ENCODE measurements around the gene RAB3GAP1.
"Not testable (repeated sequence)": the region's sequence is repeated elsewhere in the genome, so short reads cannot be mapped to it uniquely, and the experiment has no call there.

Gene RAB3GAP1

DNA sequence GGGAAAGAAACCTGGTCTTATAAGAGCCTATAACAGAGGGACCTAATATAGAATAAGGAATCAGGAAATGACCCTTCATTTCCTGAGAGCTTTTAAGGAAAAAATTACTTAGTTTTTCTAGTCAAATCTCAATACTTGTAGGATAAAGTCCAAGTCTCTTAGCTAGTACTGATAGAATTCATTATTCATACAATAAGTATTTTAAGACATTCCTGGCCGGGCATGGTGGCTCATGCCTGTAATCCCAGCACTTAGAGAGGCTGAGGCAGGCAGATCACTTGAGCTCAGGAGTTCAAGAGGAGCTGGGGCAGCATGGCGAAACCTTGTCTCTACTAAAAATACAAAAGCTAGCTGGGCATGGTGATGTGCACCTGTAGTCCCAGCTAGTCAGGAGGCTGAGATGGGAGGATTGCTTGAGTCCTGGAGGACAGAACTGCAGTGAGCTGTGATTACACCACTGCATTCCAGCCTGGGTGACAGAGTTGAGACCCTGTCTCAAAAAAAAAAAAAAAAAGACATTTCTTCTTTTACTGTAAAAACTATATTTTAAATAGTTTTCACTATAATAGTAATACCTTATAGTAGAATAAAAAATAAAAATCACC, 3.2 kb downstream of the RAB3GAP1 start:
- no peak for DNase-seq (ENCODE audit: low spot score)

GRCh38 chr2:135056790-135057189, 4.7 kb downstream of the RAB3GAP1 start:
- no peak for DNase-seq (ENCODE audit: low spot score)

DNA sequence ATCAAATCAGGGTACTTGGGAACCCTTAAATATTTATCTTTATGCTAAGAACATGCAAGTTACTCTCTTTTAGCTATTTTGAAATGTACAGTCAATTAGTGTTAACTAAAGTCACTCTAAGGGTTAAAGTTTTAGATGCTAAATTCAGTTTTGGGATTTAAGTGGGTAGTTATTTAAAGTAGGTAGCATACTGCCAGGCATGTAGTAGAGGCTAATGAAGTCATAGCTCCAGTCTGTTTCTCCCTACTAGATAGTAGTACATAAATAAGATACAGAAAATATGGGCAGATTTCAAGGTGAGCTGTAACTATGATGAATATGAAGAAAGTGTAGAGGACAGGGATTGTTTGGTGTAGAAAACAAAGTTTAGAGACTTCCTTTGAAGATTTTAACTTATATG, 7.5 kb downstream of the RAB3GAP1 start:
- DNase-seq (ENCODE audit: low spot score): no peak

GRCh38 chr2:135063210-135063609, 11.1 kb downstream of the RAB3GAP1 start:
- no peak for DNase-seq (ENCODE audit: low spot score)

DNA sequence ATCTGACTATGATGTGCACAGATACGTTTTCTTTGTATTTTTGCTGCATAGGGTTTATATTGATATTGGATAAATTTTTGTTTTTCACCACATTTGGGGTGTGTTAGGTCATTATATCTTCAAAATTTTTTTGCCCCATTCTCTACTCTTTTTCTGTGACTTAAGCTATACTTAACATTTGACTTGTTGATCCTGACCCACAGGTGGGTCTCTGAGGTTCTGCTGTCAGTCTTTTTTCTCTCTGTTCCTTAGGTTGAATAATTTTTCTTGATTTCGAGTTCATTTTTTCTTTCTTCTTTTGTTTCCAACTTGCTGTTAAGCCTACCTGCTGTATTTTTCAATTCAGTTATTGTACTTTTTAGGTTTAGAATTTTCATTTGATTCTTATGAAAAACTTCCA, 12.1 kb downstream of the RAB3GAP1 start:
- DNase-seq (ENCODE audit: low spot score): no peak

GRCh38 chr2:135066710-135067109, 14.6 kb downstream of the RAB3GAP1 start:
- no peak for DNase-seq (ENCODE audit: low spot score)

GRCh38 chr2:135072125-135072997, 20.3 kb downstream of the RAB3GAP1 start:
- DNase-seq (ENCODE audit: low spot score): no peak

- no peak for DNase-seq (ENCODE audit: low spot score)
Measured at GRCh38 chr2:135074216-135074615, 22.1 kb downstream of the RAB3GAP1 start.

DNA sequence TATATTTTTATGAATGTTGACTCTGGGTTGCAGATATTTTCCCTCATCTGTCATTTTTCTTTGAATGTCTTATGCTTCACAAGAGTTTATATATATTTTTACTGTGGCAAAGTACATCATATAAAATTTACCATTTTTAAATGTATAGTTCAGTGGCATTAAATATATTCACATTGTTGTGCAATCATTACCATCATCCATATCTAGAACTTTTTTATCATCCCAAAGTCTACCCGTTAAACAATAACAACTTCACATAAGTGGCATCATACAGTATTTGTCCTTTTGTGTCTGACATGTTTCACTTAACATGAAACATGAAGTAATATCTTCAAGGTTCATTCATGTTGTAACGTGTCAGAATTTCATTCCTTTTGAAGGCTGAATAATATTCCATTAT, 24.5 kb downstream of the RAB3GAP1 start:
- DNase-seq (ENCODE audit: low spot score): no peak

- DNase-seq (ENCODE audit: low spot score): no peak
Measured at GRCh38 chr2:135078417-135078816, 26.3 kb downstream of the RAB3GAP1 start.

DNA sequence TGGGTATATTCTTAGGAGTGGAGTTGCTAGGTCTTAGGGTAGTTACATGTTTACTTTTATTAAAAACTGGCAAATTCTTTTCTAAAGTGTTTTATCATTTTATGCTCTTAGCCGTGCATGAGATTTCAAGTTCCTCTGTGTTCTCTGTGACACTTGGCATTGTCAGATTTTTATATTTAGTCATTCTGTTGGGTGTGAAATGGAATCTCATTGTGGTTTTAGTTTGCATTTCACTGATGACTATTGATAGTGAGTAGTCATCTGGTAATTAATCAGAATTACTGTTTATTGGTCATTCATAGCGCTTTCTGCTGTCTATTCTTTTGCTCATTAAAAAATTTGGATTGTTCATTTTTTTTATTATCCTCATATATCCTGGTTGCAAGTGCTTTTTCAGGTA, 34.1 kb downstream of the RAB3GAP1 start:
- no peak for DNase-seq (ENCODE audit: low spot score)

DNA sequence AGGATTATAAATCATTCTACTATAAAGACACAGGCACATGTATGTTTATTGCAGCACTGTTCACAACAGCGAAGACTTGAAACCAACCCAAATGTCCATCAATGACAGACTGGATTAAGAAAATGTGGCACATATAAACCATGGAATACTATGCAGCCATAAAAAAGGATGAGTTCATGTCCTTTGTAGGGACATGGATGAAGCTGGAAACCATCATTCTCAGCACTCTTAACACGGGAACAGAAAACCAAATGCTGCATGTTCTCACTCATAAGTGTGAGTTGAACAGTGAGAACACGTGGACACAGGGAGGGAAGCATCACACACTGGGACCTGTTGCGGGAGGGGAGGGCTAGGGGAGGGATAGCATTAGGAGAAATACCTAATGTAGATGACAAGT, 37.5 kb downstream of the RAB3GAP1 start:
- not testable (repeated sequence) for DNase-seq (ENCODE audit: low spot score)

DNA sequence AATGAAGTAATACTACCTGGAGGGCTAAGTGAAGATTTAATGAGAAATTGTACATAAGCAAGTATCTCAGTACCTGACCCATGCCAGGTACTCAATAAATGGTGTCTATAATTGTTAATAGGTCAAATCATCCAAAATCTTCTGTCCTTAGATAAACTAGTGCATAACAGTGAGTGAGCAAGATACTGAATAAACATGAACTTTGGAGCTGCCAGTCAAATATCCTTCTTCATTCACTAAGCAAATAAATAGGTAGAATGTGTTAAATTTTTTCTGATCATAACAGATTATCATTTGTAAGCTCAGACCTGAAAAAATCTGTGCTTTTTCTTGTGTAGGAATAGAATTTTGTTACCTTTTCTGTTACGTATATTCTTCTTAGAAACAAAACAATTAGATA, 39.6 kb downstream of the RAB3GAP1 start:
- DNase-seq (ENCODE audit: low spot score): no peak

- DNase-seq (ENCODE audit: low spot score): no peak
Measured at GRCh38 chr2:135093193-135093592, 41.1 kb downstream of the RAB3GAP1 start.

DNA sequence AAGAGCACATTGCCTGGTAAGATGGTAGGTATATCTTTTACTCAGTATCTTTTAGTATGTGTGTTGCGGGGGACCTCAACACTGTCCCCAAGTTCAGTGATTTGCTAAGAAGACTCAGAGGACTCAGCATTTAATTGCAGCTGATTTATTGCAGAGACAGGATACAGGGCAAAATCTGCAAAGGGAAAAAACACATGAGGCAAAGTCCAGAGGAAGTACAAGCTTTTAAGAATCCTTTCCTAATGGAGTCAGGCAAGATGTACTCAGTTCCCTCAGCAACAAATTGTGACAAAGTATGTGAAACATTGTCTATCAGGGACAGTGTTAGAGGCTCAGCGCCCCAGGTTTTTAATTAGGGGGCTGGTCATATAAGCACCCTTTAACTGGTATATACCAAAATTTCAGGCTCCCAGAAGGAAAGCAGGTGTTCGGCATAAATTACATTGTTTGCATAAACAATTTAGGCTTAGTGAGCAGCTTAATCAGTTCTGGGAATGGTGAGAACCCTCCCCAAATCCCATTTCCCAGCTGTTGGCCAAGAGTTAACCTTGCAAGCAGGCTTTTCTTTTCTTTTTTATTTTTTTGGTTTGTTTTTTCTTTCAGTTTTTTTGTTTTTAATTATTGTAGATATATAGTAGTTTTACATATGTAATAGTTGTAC, 41.7 kb downstream of the RAB3GAP1 start:
- no peak for DNase-seq (ENCODE audit: low spot score)

DNA sequence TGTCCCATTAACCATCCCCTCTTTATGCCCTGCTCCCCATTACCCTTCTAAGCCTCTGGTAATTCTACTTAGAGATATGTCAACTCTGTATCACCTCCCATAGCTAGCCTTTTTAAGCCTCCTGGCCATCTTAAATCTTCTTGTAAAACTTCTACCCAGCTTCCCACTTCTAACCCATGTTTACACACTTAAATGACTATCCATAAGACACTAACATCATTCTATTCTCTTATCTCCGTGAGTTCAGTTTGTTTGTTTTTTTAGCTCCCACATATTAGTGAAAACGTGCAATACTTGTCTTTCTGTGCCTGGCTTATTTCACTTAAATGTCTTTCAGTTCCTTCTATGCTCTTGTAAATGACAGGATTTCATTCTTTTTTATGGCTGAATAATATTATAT, 42.4 kb downstream of the RAB3GAP1 start:
- DNase-seq (ENCODE audit: low spot score): no peak

GRCh38 chr2:135095591-135095990, 43.5 kb downstream of the RAB3GAP1 start:
- DNase-seq (ENCODE audit: low spot score): no peak

DNA sequence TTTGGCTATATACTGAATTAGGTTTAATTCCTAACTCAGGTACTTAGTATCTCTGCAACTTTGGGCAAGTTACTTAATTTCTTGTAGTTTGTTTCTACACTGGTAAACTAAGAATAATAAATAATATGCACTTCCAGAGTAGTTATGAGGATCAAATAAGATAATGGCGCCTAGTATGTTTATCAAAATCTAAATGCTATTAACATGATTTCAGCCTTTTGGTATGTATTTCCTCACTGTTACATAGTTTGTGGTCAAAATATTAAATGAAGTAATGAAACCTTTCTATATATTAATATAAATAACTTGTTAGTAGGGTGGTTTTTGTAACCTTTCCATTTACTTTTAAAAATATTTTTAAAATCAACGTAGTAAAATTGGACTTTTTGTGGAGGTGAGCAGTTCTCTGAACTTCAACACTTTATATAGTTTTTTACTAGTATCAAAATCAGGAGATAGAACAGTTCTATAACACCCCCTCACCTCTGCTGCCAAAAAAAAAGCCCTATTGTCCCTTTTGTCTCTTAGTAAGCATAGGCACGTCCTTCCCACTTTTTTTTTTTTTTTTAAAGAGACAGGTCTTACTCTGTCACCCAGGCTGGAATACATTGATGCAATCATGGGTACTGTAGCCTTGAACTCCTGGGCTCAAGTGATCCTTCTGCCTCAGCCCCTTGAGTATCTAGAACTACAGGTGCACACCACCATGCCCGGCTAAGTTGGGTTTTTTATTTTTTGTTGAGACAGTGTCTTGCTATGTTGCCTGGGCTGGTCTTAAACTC, 44.8 kb downstream of the RAB3GAP1 start:
- DNase-seq (ENCODE audit: low spot score): no peak

- no peak for DNase-seq (ENCODE audit: low spot score)
Measured at GRCh38 chr2:135097532-135098231, 45.6 kb downstream of the RAB3GAP1 start.

- no peak for DNase-seq (ENCODE audit: low spot score)
Measured at GRCh38 chr2:135099802-135100483, 47.9 kb downstream of the RAB3GAP1 start.

DNA sequence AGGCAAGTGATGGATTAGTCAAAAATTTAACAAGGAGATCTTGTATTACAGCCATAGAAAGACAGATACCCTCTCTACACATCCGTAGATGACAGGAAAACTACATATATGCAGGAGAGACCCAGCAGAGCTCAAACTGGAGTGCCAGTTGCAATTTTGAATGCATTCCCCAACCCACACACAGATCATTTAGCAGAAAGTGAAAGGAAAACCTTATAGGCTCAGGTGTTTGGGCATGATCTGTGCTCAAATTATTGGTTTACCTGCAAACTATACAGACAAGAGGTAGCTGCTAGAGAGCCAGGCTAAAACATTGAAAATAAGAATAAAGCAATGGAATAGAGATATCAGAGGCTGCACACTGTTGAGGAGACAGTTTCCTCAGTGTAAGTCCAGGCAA, 51.8 kb downstream of the RAB3GAP1 start:
- no peak for DNase-seq (ENCODE audit: low spot score)

Measured in Ammon's horn (tissue), 1 donor.